Natural killer cell (primary cell): ENCODE data around the gene KCTD7. TPM values are rescaled to one million over a fixed set of nuclear protein-coding genes. Genes with fewer than 3 reads are reported as not detected.
A peak's percentile ranks its signal among the peaks of the same experiment; 100 is the strongest.
"Not testable (repeated sequence)": the region's sequence is repeated elsewhere in the genome, so short reads cannot be mapped to it uniquely, and the experiment has no call there.

Experiments used
- ATAC-seq, 3 donors: fragments of 150-1000 bp in 2 of 3; fragments of 200-7000 bp in 1 of 3; cut with Tn5 transposase; 1 replicate in 1 of 3; 2 replicates in 2 of 3; pipeline ENCODE4 v1.10.0; 2021; ENCODE audit warnings: mild to moderate bottlenecking in 2 of 3, moderate library complexity in 2 of 3
- DNase-seq, 2 donors: peaks; one replicate each; pipeline versions ENCODE4 v3.0.0 to v3.0.0-alpha.2; 2013 to 2021; ENCODE audit warnings: mixed read lengths in 1 of 2
- H3K27ac ChIP-seq: one replicate; pipeline ENCODE4 v1.5.1; 2013; ENCODE audit warnings: mild to moderate bottlenecking, low read length
- H3K27me3 ChIP-seq: one replicate; pipeline ENCODE4 v1.6.1; 2013; ENCODE audit warnings: low read length; ENCODE audit not compliant: control insufficient read depth, insufficient read depth
- H3K36me3 ChIP-seq: one replicate; pipeline ENCODE4 v1.6.1; 2013; ENCODE audit warnings: low read length; ENCODE audit not compliant: control insufficient read depth, insufficient read depth
- H3K4me1 ChIP-seq: one replicate; pipeline ENCODE4 v1.6.1; 2013; ENCODE audit warnings: low read length; ENCODE audit not compliant: control insufficient read depth, insufficient read depth
- H3K4me3 ChIP-seq: one replicate; pipeline ENCODE4 v1.5.1; 2013; ENCODE audit warnings: low read length
- H3K9me3 ChIP-seq: one replicate; pipeline ENCODE4 v1.6.1; 2013; ENCODE audit warnings: low read length; ENCODE audit not compliant: control insufficient read depth, insufficient read depth
- H3K27ac Mint-ChIP-seq, 2 donors: one replicate each; pipeline ENCODE4 v1.8.0; 2022; ENCODE audit warnings: mild to moderate bottlenecking in 2 of 2, mixed read lengths in 2 of 2, moderate library complexity in 1 of 2
- H3K27me3 Mint-ChIP-seq, 2 donors: one replicate each; pipeline ENCODE4 v1.8.0; 2022; ENCODE audit warnings: low read depth in 2 of 2, mixed read lengths in 2 of 2
- H3K36me3 Mint-ChIP-seq: one replicate; pipeline ENCODE4 v1.8.0; 2022; ENCODE audit warnings: mixed read lengths
- H3K4me1 Mint-ChIP-seq, 2 donors: one replicate each; pipeline ENCODE4 v1.8.0; 2022; ENCODE audit warnings: mixed read lengths in 2 of 2
- H3K4me3 Mint-ChIP-seq: one replicate; pipeline ENCODE4 v1.8.0; 2022; ENCODE audit warnings: mild to moderate bottlenecking, moderate library complexity, mixed read lengths
- H3K9me3 Mint-ChIP-seq, 2 donors: one replicate each; pipeline ENCODE4 v1.8.0; 2022; ENCODE audit warnings: mixed read lengths in 2 of 2
- whole genome bisulfite sequencing: methylation state at CpG from one replicate; pipeline ENCODE4 v1.1.7; 2013; ENCODE audit warnings: missing lambda C conversion rate; ENCODE audit not compliant: insufficient coverage; 5-methylcytosine and 5-hydroxymethylcytosine counted together
- intact Hi-C: fragments of 100-400 bp; cut with micrococcal nuclease; formaldehyde crosslinking; loops from one replicate; pipeline ENCODE4 v1.14.2; 2022
- total RNA-seq, 4 donors: library from RNA; stranded (reverse); fragments of 120-200 nt in 1 of 4; gene quantifications; one replicate each; pipeline versions ENCODE4 v1.2.3 to v1.2.4, GENCODE V29; 2013 to 2022
- TF ChIP-seq, protein P1 (sequence below): fragments of 200-600 bp; IDR thresholded peaks from one replicate; pipeline ENCODE4 v1.8.0; 2022; ENCODE audit warnings: antibody characterized with exemption

KCTD7 gene
- total RNA-seq, 3 donors from 2014 or later (not counting 1 experiment from before 2014, with no cell fraction given), result 29.3 to 33.0 (median 31.7) TPM

DNA sequence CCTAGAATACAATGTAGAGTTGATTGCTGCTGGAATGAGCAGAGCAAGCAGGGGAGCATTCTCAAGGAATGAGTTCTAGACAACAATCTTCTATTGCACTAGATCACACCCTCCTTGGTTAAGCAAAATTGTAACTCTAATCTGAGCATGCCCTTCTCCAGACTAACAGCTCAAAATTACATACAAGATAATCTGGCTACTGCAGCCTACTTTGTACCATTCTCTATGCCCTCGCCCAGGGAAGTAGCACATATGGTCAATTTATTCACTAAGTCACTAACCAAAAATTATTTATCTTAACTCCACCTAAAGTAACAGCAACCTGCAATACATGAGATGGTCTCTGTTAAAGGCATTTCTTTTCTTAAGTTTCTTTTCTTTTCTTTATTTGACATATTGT is 42.5 kb upstream of the KCTD7 start:
- Histone ChIP-seq H3K27me3 (no peaks in the 10 kb centered on the region), H3K27ac (no peak overlapping the region), H3K9me3 (no peaks in the 10 kb centered on the region), H3K4me3 (no peak overlapping the region), H3K36me3 (peaks cover 4% of the 10 kb centered on the region), H3K4me1 (peaks cover 17% of the 10 kb centered on the region)
- 90% methylated on average over 1 of the region's 1 CpG for WGBS
- no peak for DNase-seq
- Mint-ChIP-seq H3K27me3 (no peaks in the 10 kb centered on the region), H3K36me3 (no peaks in the 10 kb centered on the region), H3K4me1 (peaks cover 52 to 75% of the 10 kb centered on the region in 2 donors), H3K4me3 (no peak overlapping the region), H3K27ac (peak overlapping the region in 1 of 2 donors; percentile 21), H3K9me3 (no peaks in the 10 kb centered on the region)
- ATAC-seq, result no peak
- intact Hi-C loops, result no loop called here
- TF ChIP-seq, protein P1, sequence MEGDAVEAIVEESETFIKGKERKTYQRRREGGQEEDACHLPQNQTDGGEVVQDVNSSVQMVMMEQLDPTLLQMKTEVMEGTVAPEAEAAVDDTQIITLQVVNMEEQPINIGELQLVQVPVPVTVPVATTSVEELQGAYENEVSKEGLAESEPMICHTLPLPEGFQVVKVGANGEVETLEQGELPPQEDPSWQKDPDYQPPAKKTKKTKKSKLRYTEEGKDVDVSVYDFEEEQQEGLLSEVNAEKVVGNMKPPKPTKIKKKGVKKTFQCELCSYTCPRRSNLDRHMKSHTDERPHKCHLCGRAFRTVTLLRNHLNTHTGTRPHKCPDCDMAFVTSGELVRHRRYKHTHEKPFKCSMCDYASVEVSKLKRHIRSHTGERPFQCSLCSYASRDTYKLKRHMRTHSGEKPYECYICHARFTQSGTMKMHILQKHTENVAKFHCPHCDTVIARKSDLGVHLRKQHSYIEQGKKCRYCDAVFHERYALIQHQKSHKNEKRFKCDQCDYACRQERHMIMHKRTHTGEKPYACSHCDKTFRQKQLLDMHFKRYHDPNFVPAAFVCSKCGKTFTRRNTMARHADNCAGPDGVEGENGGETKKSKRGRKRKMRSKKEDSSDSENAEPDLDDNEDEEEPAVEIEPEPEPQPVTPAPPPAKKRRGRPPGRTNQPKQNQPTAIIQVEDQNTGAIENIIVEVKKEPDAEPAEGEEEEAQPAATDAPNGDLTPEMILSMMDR, result no peak

DNA sequence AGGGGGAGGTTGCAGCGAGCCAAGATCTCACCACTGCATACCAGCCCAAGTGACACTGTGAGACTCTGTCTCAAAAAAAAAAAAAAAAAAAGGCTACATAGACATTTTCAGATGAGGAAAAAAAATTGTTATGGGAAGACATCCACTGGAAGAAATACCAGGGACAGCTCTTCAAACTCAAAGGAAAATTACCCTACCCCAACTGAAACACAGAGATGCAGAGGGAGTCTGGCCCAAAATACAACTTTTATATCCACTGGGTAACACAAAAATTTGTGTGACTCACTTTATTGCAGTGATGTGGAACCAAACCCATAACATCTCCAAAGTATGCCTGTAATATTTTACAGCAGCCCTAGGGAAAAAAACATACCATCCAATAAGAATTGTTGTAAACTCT is 40.5 kb upstream of the KCTD7 start:
- H3K4me3 ChIP-seq, intact Hi-C loops, DNase-seq, H3K27me3 ChIP-seq, H3K27ac ChIP-seq, H3K9me3 Mint-ChIP-seq, ATAC-seq, H3K27me3 Mint-ChIP-seq, H3K36me3 Mint-ChIP-seq, H3K9me3 ChIP-seq, H3K36me3 ChIP-seq, H3K4me3 Mint-ChIP-seq: not testable (repeated sequence)
- H3K4me1 ChIP-seq, result peaks cover 30% of the 10 kb centered on the region
- WGBS, result no CpG with 5 or more reads among the region's 1 CpG
- Mint-ChIP-seq H3K4me1 (peaks cover 55 to 81% of the 10 kb centered on the region in 2 donors), H3K27ac (peak overlapping the region; percentile 80 to 93)

DNA sequence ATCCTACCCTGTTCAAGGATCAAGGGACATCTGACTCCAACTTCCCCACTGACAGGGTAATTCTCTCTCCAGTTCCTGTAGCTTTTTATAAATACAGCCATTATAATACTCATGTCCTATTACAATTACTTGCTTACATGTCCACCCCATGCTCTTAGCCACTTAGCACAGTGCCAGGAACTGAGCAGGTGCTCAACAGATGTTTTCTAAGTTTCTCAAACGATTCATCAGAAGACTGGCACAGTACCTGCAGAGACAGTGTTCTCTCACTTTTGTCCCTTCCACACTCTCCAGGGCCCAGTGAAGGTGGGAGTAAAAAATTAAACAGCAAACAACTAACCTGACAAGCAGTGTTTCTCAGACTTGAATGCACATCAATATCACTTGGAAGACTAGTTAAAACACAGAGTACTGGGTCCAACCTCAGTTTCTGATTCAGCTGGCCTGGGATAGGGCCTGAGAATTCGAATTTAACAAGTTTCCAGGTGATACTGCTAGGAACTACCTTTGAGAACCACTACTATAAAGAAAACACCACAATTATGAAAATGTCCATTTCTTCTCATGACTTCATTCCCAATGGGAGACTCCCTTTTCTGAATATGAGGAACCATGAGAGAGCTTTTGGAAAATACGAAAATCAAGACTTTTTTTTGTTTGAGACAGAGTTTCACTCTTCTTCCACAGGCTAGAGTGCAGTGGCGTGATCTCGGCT is 39.7 kb upstream of the KCTD7 start:
- H3K4me3 ChIP-seq, H3K9me3 Mint-ChIP-seq, H3K36me3 Mint-ChIP-seq, H3K4me3 Mint-ChIP-seq, H3K9me3 ChIP-seq, intact Hi-C loops, DNase-seq, H3K27me3 Mint-ChIP-seq, H3K27me3 ChIP-seq, H3K27ac ChIP-seq, ATAC-seq, H3K36me3 ChIP-seq: not testable (repeated sequence)
- Mint-ChIP-seq H3K27ac (peak overlapping the region; percentile 80 to 93), H3K4me1 (peaks cover 48 to 74% of the 10 kb centered on the region in 2 donors)
- WGBS, result 82% methylated on average over 5 of the region's 5 CpGs
- peaks cover 30% of the 10 kb centered on the region for H3K4me1 ChIP-seq

DNA sequence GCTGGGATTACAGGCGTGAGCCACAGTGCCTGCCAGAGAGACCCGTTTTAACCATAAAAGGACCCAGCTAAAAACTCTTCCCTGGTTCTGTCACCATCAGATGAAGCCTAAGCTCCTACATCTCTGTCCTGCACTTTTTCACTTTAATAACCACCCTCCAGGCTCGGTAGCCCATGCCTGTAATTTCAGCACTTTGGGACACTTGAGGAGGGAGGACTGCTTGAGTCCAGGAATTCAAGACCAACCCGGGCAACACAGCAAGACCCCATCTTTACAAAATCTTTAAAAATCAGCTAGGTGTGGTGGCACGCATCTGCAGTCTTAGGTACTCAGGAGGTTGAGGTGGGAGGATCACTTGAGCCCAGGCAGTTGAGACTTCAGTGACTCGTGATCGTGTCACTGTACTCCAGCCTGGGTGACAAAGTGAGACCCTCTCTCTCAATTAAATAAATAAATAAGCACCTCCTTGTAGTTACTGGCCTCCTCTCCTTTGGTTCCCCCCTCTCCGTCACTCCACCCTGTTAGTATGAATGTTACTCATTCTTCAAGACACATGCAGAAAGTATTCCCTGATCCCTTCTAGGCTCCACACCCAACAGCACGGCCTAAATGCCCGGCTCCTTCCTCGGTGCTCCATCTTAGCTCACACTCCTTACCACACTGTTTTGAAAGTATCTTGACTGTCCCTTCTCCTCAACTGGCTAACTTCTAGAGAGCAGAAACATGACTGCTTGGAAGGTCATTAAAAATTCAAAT is 38.2 kb upstream of the KCTD7 start:
- H3K27me3 ChIP-seq, H3K27me3 Mint-ChIP-seq, H3K9me3 Mint-ChIP-seq, H3K4me3 ChIP-seq, H3K27ac ChIP-seq, H3K9me3 ChIP-seq, H3K36me3 Mint-ChIP-seq, H3K36me3 ChIP-seq, ATAC-seq, intact Hi-C loops: not testable (repeated sequence)
- DNase-seq, result peak in 1 of 2 donors; percentile 5
- peaks cover 30% of the 10 kb centered on the region for H3K4me1 ChIP-seq
- H3K4me1 Mint-ChIP-seq, result peaks cover 42 to 64% of the 10 kb centered on the region in 2 donors
- peak overlapping the region; percentile 90 for H3K4me3 Mint-ChIP-seq
- WGBS, result 89% methylated on average over 8 of the region's 11 CpGs
- peak overlapping the region; percentile 93 to 97 for H3K27ac Mint-ChIP-seq

DNA sequence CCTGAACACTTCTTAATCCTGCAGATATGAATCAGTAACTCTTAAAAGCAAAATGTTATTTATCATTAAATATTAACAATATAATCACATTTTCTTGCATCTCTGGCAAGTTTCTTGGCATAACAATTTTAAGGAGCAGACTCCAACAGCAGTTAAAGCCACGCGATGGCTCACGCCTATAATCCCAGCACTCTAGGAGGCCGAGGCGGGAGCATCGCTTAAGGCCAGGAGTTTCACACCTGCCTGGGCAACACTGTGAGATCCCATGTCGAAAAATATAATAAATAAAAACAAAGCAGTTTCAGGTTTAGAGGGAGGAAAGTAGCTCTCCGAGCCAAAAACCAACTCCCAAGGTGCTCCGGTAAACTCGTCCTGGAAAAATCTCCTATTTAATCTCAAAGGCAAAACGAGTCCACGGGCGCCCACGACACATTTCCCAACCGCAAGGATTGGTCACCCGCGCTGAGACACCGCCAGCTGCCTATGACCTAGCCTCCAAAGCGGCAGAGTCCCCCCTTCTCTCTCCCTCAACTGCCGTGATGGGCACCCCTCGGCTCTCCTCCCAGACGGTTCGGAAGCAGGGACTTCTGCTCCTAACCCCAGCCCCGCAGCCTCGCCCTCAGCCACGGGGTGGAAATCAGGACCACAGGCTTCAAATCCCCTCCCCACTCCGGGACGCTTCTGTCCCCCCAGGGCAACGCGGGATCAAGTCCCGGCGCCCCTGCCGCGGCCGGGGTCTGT is 37.5 kb upstream of the KCTD7 start:
- H3K4me1 Mint-ChIP-seq, result peaks cover 37 to 58% of the 10 kb centered on the region in 2 donors
- H3K4me3 ChIP-seq, result peak overlapping the region; percentile 92
- DNase-seq (peak; percentile 27 to 31), ATAC-seq (peak in 2 of 3 donors; percentile 9 to 28)
- peaks cover 30% of the 10 kb centered on the region for H3K4me1 ChIP-seq
- H3K27me3 Mint-ChIP-seq, H3K27me3 ChIP-seq, H3K9me3 ChIP-seq, H3K9me3 Mint-ChIP-seq, intact Hi-C loops, H3K36me3 ChIP-seq, H3K36me3 Mint-ChIP-seq: not testable (repeated sequence)
- 18% methylated on average over 35 of the region's 35 CpGs for WGBS
- H3K27ac ChIP-seq, result peak overlapping the region; percentile 82
- peak overlapping the region; percentile 93 to 97 for H3K27ac Mint-ChIP-seq
- peak overlapping the region; percentile 90 for H3K4me3 Mint-ChIP-seq
